Measurements from ENCODE around the gene EPS8L2. TPM values are rescaled to one million over a fixed set of nuclear protein-coding genes. Genes with fewer than 3 reads are reported as not detected.

Gene EPS8L2
- total and polyA plus RNA-seq, 2 of the 13 experiments (the other 11 are each of a cell fraction or from before 2014, with no cell fraction given): 89.3 to 416 TPM

- 0 out of 2 replicates have a peak, but pooled peaks have one; percentile 66 for TF ChIP-seq SNAPC2 (CRISPR knock-in tag; IDR thresholded peaks at IDR 0.05)
- no peak for TF ChIP-seq SOX13 (IDR thresholded peaks at IDR 0.05)
- no peak; a peak in 1 of 4 replicates for TF ChIP-seq SOX13 (CRISPR knock-in tag; conservative IDR thresholded peaks at IDR 0.05 in 1 of 2, IDR thresholded peaks at IDR 0.05 in 1 of 2)
- peak; percentile 74; the same call in 1 of the 2 replicates for TF ChIP-seq ZNF580 (CRISPR knock-in tag; IDR thresholded peaks at IDR 0.05; ENCODE audit: borderline replicate concordance, low read depth)
- no peak for TF ChIP-seq IKZF1 (IDR thresholded peaks at IDR 0.05)
- no peak for TF ChIP-seq ZMYM3 (CRISPR knock-in tag; IDR thresholded peaks at IDR 0.05)
- no peak; the same call in 1 of the 2 replicates for TF ChIP-seq NFYB (CRISPR knock-in tag; IDR thresholded peaks at IDR 0.05)
- TF ChIP-seq NFE2 (CRISPR knock-in tag; IDR thresholded peaks at IDR 0.05): no peak
- TF ChIP-seq MEIS1 (CRISPR knock-in tag; IDR thresholded peaks at IDR 0.05; ENCODE audit: borderline replicate concordance): no peak
- TF ChIP-seq ZNF577 (CRISPR knock-in tag; IDR thresholded peaks at IDR 0.05; ENCODE audit: borderline replicate concordance, low read depth): 0 out of 2 replicates have a peak, but pooled peaks have one; percentile 12
- TF ChIP-seq ZFP62 (CRISPR knock-in tag; IDR thresholded peaks at IDR 0.05): no peak
- peak; percentile 79; the same call in 1 of the 2 replicates for TF ChIP-seq ZNF776 (CRISPR knock-in tag; IDR thresholded peaks at IDR 0.05)
- no peak for TF ChIP-seq PAF1 (CRISPR knock-in tag; IDR thresholded peaks at IDR 0.05)
- peak; percentile 64 for TF ChIP-seq ZBTB14 (CRISPR knock-in tag; IDR thresholded peaks at IDR 0.05)
- TF ChIP-seq RBFOX2 (IDR thresholded peaks at IDR 0.05; ENCODE audit: low read depth, low read length): peak; percentile 87
- TF ChIP-seq DMAP1 (CRISPR knock-in tag; IDR thresholded peaks at IDR 0.05): peak; percentile 48; the same call in 1 of the 2 replicates
- TF ChIP-seq ZNF501 (CRISPR knock-in tag; IDR thresholded peaks at IDR 0.05): peak; percentile 56; the same call in 1 of the 2 replicates
- TF ChIP-seq ZNF10 (CRISPR knock-in tag; IDR thresholded peaks at IDR 0.05; ENCODE audit: borderline replicate concordance, low read depth): no peak
- no peak for TF ChIP-seq GABPA (IDR thresholded peaks at IDR 0.05; ENCODE audit: low read depth, low read length)
- TF ChIP-seq GABPA (CRISPR knock-in tag; IDR thresholded peaks at IDR 0.05; ENCODE audit: low read depth): 0 out of 2 replicates have a peak, but pooled peaks have one; percentile 24
- TF ChIP-seq ZNF687 (CRISPR knock-in tag; IDR thresholded peaks at IDR 0.05): peak; percentile 89
- TF ChIP-seq ZNF12 (CRISPR knock-in tag; IDR thresholded peaks at IDR 0.05): no peak
- peak; percentile 41; the same call in 1 of the 2 replicates for TF ChIP-seq IKZF5 (CRISPR knock-in tag; IDR thresholded peaks at IDR 0.05)
- peak; percentile 52; the same call in 1 of the 2 replicates for TF ChIP-seq ZNF616 (CRISPR knock-in tag; IDR thresholded peaks at IDR 0.05; ENCODE audit: low read depth)
- peak; percentile 62; the same call in 1 of the 2 replicates for TF ChIP-seq FOXC1 (CRISPR knock-in tag; IDR thresholded peaks at IDR 0.05; ENCODE audit: borderline replicate concordance)
Observed at GRCh38 chr11:695538-696248, 10.3 kb upstream of the EPS8L2 start, which contains the start of gene TMEM80 (continued).

All from HepG2 (cell line).